Measurements from ENCODE around the gene HOXA10. TPM values are rescaled to one million over a fixed set of nuclear protein-coding genes. Genes with fewer than 3 reads are reported as not detected.

The HOXA10 gene
- total RNA-seq, 1 experiment from 2014 or later: not detected

GRCh38 chr7:27189295-27189996 lies 15.3 kb upstream of the HOXA10 start:
- H3K4ac ChIP-seq (ENCODE audit: low read depth, low read length): no peak overlapping the region

More at GRCh38 chr7:27189295-27189996, 15.3 kb upstream of the HOXA10 start:
- Histone ChIP-seq H3K79me1 (ENCODE audit: insufficient read depth, low read depth, low read length, poor library complexity, severe bottlenecking) (no peaks in the 10 kb centered on the region), H3K9ac (ENCODE audit: extremely low read depth, insufficient read length, low read length) (no peak overlapping the region), H4K20me1 (ENCODE audit: control insufficient read depth, insufficient read depth, insufficient read length) (no peaks in the 10 kb centered on the region), H2BK120ac (ENCODE audit: low read depth, low read length, poor library complexity, severe bottlenecking) (no peak overlapping the region), H3T11ph (ENCODE audit: low read length) (no peak overlapping the region), H3K23ac (ENCODE audit: insufficient read length, low read depth, low read length) (no peak overlapping the region), H3K18ac (ENCODE audit: insufficient read length, low read depth, low read length) (no peak overlapping the region), H3K56ac (ENCODE audit: insufficient read length, low read depth, low read length) (no peak overlapping the region), H2BK15ac (ENCODE audit: low read depth, low read length) (no peak overlapping the region), H3K23me2 (ENCODE audit: insufficient read length, low read depth, low read length, poor library complexity, severe bottlenecking) (no peaks in the 10 kb centered on the region), H2BK12ac (ENCODE audit: insufficient read length, low read depth, low read length) (no peak overlapping the region), H3K9me3 (ENCODE audit: control insufficient read depth, low read depth, low read length) (no peaks in the 10 kb centered on the region), H4K8ac (replicated peaks; ENCODE audit: insufficient read length, low read depth, low read length) (no peak overlapping the region), H4K91ac (ENCODE audit: insufficient read length, low read depth, low read length) (no peak overlapping the region), H2AK5ac (ENCODE audit: insufficient read length, low read length) (no peak overlapping the region), H3K79me2 (ENCODE audit: insufficient read depth, low read length) (no peaks in the 10 kb centered on the region), H2AFZ (ENCODE audit: low read length) (no peak overlapping the region), H4K5ac (ENCODE audit: insufficient read length, low read depth, low read length) (no peak overlapping the region), H3K27me3 (ENCODE audit: insufficient read depth, low read length) (peaks cover 98% of the 10 kb centered on the region), H3K27ac (ENCODE audit: insufficient read length, low read depth, low read length) (no peak overlapping the region), H3K4me2 (ENCODE audit: insufficient read depth, insufficient read length, low read length) (no peak overlapping the region), H2BK5ac (ENCODE audit: insufficient read length, low read length) (no peak overlapping the region), H3K4me1 (ENCODE audit: insufficient read depth, low read length) (no peaks in the 10 kb centered on the region), H3K14ac (ENCODE audit: insufficient read depth, low read length) (no peak overlapping the region), H2BK20ac (ENCODE audit: low read depth, low read length, poor library complexity, severe bottlenecking) (no peak overlapping the region)
- Mint-ChIP-seq H3K4me1 (peaks cover 17 to 42% of the 10 kb centered on the region in 2 experiments), H3K27ac (no peak overlapping the region), H3K9me3 (peaks cover 1 to 16% of the 10 kb centered on the region in 2 experiments; a peak in 3 of 5 replicates), H3K27me3 (ENCODE audit: low read depth) (peaks cover 100% of the 10 kb centered on the region), H3K4me3 (peak overlapping the region in 1 of 2 experiments; percentile 18; a peak in 1 of 5 replicates), H3K36me3 (ENCODE audit: insufficient read depth in 1 of 3, low read depth in 3 of 3) (peaks cover 0 to 2% (median 0%) of the 10 kb centered on the region in 3 experiments; a peak in 3 of 7 replicates)
- TF ChIP-seq CTCF (conservative IDR thresholded peaks at IDR 0.05): no peak
- no CpG with 5 or more reads among the region's 22 CpGs for WGBS (ENCODE audit: extremely low coverage, insufficient read length, low lambda C conversion rate)
- DNase-seq: peak; percentile 50
